IMR-90 (cell line): ENCODE measurements around the gene SS18. TPM values are rescaled to one million over a fixed set of nuclear protein-coding genes. Genes with fewer than 3 reads are reported as not detected.

Source experiments
- ATAC-seq: fragments of 200-7000 bp; cut with Tn5 transposase; 2 replicates; pipeline ENCODE4 v1.9.1; 2020; ENCODE audit warnings: low read depth, mild to moderate bottlenecking, moderate library complexity
- BruUV-seq: library from RNA; stranded (reverse); fragments of 400-500 nt; replicated peaks from 2 replicates; lab custom pipeline; 2021; lab: Mats Ljungman, UMichigan
- CTCF ChIA-PET: fragments of 300-600 bp; formaldehyde crosslinking; extraction: SDS; loops from one replicate; lab custom pipeline; 2021; ENCODE audit warnings: antibody characterized with exemption; lab: Yijun Ruan, JAX
- POLR2A ChIA-PET: fragments of 300-600 bp; sonication (Branson Sonifier 250); formaldehyde crosslinking; loops from one replicate; lab custom pipeline; 2022; ENCODE audit warnings: antibody characterized with exemption; ENCODE audit not compliant: unreplicated experiment; lab: Charles Lee
- DNase-seq: peaks from one replicate; pipeline ENCODE4 v3.0.0; 2013
- H2AFZ ChIP-seq: replicated peaks from 2 replicates; pipeline ENCODE3; 2013; ENCODE audit warnings: low read length, mild to moderate bottlenecking; ENCODE audit not compliant: poor library complexity
- H2AK5ac ChIP-seq: 2 replicates; pipeline ENCODE4 v1.6.1; 2013; ENCODE audit warnings: low read depth, low read length, inconsistent platforms
- H2AK9ac ChIP-seq: replicated peaks from 2 replicates; pipeline ENCODE3; 2013; ENCODE audit warnings: mild to moderate bottlenecking, low read depth, low read length, moderate library complexity; ENCODE audit not compliant: poor library complexity
- H2BK120ac ChIP-seq: 2 replicates; pipeline ENCODE4 v1.6.1; 2013; ENCODE audit warnings: low read depth, low read length, inconsistent platforms
- H2BK15ac ChIP-seq: 3 replicates; pipeline ENCODE4 v1.6.1; 2013; ENCODE audit warnings: low read depth, low read length, inconsistent platforms
- H2BK20ac ChIP-seq: 2 replicates; pipeline ENCODE4 v1.6.1; 2013; ENCODE audit warnings: low read depth, mild to moderate bottlenecking, inconsistent platforms, low read length, moderate library complexity
- H2BK5ac ChIP-seq: 2 replicates; pipeline ENCODE4 v1.6.1; 2013; ENCODE audit warnings: mild to moderate bottlenecking, low read depth, low read length, inconsistent platforms; ENCODE audit not compliant: poor library complexity, severe bottlenecking
- H3K14ac ChIP-seq: replicated peaks from 2 replicates; pipeline ENCODE4 v1.6.1; 2013; ENCODE audit warnings: low read depth, low read length, inconsistent platforms
- H3K18ac ChIP-seq: 2 replicates; pipeline ENCODE4 v1.6.1; 2013; ENCODE audit warnings: low read depth, low read length, control low read depth
- H3K23ac ChIP-seq: 2 replicates; pipeline ENCODE4 v1.6.1; 2013; ENCODE audit warnings: low read depth, low read length, inconsistent platforms
- H3K27ac ChIP-seq: 2 replicates; pipeline ENCODE4 v1.5.1; 2013; ENCODE audit warnings: mild to moderate bottlenecking, control low read depth, low read length; ENCODE audit not compliant: insufficient read depth
- H3K27me3 ChIP-seq: 2 replicates; pipeline ENCODE4 v1.6.1; 2013; ENCODE audit warnings: low read length; ENCODE audit not compliant: control insufficient read depth, insufficient read depth
- H3K36me3 ChIP-seq: 2 replicates; pipeline ENCODE4 v1.6.1; 2013; ENCODE audit warnings: low read length, mixed read lengths; ENCODE audit not compliant: control insufficient read depth, insufficient read depth
- H3K4ac ChIP-seq: 2 replicates; pipeline ENCODE4 v1.6.1; 2013; ENCODE audit warnings: low read depth, low read length, inconsistent platforms
- H3K4me1 ChIP-seq: 2 replicates; pipeline ENCODE4 v1.6.1; 2013; ENCODE audit warnings: low read length, mixed read lengths; ENCODE audit not compliant: control insufficient read depth, insufficient read depth
- H3K4me2 ChIP-seq: 2 replicates; pipeline ENCODE4 v1.6.1; 2013; ENCODE audit warnings: low read depth, mild to moderate bottlenecking, control low read depth, low read length, moderate library complexity
- H3K4me3 ChIP-seq: 2 replicates; pipeline ENCODE4 v1.5.1; 2013; ENCODE audit warnings: low read depth, mild to moderate bottlenecking, control low read depth, low read length, moderate library complexity; ENCODE audit not compliant: insufficient read depth
- H3K56ac ChIP-seq: 2 replicates; pipeline ENCODE4 v1.6.1; 2013; ENCODE audit warnings: low read length, inconsistent platforms; ENCODE audit not compliant: insufficient read depth; ENCODE audit errors: extremely low read depth
- H3K79me1 ChIP-seq, 2 experiments: 2 replicates each; pipeline ENCODE4 v1.6.1; 2013; ENCODE audit warnings: low read length in 2 of 2, inconsistent platforms in 1 of 2, low read depth in 1 of 2
- H3K9ac ChIP-seq: 2 replicates; pipeline ENCODE4 v1.6.1; 2013; ENCODE audit warnings: low read depth, low read length, control low read depth
- H3K9me1 ChIP-seq: 2 replicates; pipeline ENCODE4 v1.6.1; 2013; ENCODE audit warnings: low read length, inconsistent platforms; ENCODE audit not compliant: insufficient read depth
- H3K9me3 ChIP-seq: 2 replicates; pipeline ENCODE4 v1.6.1; 2013; ENCODE audit warnings: low read length; ENCODE audit not compliant: control insufficient read depth, insufficient read depth
- H4K20me1 ChIP-seq: 2 replicates; pipeline ENCODE4 v1.6.1; 2013; ENCODE audit warnings: low read length, inconsistent platforms; ENCODE audit not compliant: insufficient read depth
- H4K5ac ChIP-seq: 2 replicates; pipeline ENCODE4 v1.6.1; 2013; ENCODE audit warnings: mild to moderate bottlenecking, low read depth, low read length, control low read depth
- H4K8ac ChIP-seq, 2 experiments: 2 replicates each; pipeline ENCODE4 v1.6.1; 2013; ENCODE audit warnings: low read depth in 2 of 2, low read length in 2 of 2, control low read depth in 1 of 2, inconsistent platforms in 1 of 2
- H4K91ac ChIP-seq: 2 replicates; pipeline ENCODE4 v1.6.1; 2013; ENCODE audit warnings: low read depth, low read length, inconsistent platforms; ENCODE audit not compliant: insufficient read depth
- BHLHE40 ChIP-seq: fragments of 150-350 bp; IDR thresholded peaks from 2 replicates; pipeline ENCODE4 v1.6.1; 2016; ENCODE audit warnings: mild to moderate bottlenecking, low read depth, low read length
- CEBPB ChIP-seq: IDR thresholded peaks from 2 replicates; pipeline ENCODE4 v1.6.1; 2012; ENCODE audit warnings: low read depth, low read length, improper control_type of control experiment
- CHD1 ChIP-seq: IDR thresholded peaks from 2 replicates; pipeline ENCODE4 v1.6.1; 2012; ENCODE audit warnings: low read depth, low read length, improper control_type of control experiment
- CTCF ChIP-seq: conservative IDR thresholded peaks from 2 replicates; pipeline ENCODE4 v1.5.1; 2012; ENCODE audit warnings: mild to moderate bottlenecking, low read depth, low read length, improper control_type of control experiment
- ELK1 ChIP-seq: fragments of 150-350 bp; IDR thresholded peaks from 2 replicates; pipeline ENCODE4 v1.6.1; 2016; ENCODE audit warnings: low read depth, mild to moderate bottlenecking, low read length, moderate library complexity, borderline replicate concordance
- FOS ChIP-seq: fragments of 150-350 bp; IDR thresholded peaks from 2 replicates; pipeline ENCODE4 v1.6.1; 2016; ENCODE audit warnings: low read depth, low read length
- MAFK ChIP-seq: IDR thresholded peaks from 2 replicates; pipeline ENCODE4 v1.6.1; 2012; ENCODE audit warnings: low read depth, low read length, improper control_type of control experiment
- MAZ ChIP-seq: IDR thresholded peaks from 2 replicates; pipeline ENCODE4 v1.6.1; 2012; ENCODE audit warnings: low read depth, mild to moderate bottlenecking, low read length, improper control_type of control experiment, moderate library complexity, borderline replicate concordance
- MXI1 ChIP-seq: IDR thresholded peaks from 2 replicates; pipeline ENCODE4 v1.6.1; 2012; ENCODE audit warnings: low read depth, mild to moderate bottlenecking, low read length, moderate library complexity, borderline replicate concordance
- NFE2L2 ChIP-seq: fragments of 150-350 bp; IDR thresholded peaks from 2 replicates; pipeline ENCODE4 v1.6.1; 2016; ENCODE audit warnings: low read depth, mild to moderate bottlenecking, low read length
- POLR2A ChIP-seq: IDR thresholded peaks from 2 replicates; pipeline ENCODE4 v1.6.1; 2012; ENCODE audit warnings: mild to moderate bottlenecking, low read depth, low read length
- RAD21 ChIP-seq: IDR thresholded peaks from 2 replicates; pipeline ENCODE4 v1.6.1; 2012; ENCODE audit warnings: low read length, improper control_type of control experiment
- RCOR1 ChIP-seq: IDR thresholded peaks from 2 replicates; pipeline ENCODE4 v1.6.1; 2012; ENCODE audit warnings: mild to moderate bottlenecking, low read length, improper control_type of control experiment; ENCODE audit not compliant: insufficient replicate concordance
- RFX5 ChIP-seq: IDR thresholded peaks from 2 replicates; pipeline ENCODE4 v1.8.0; 2012; ENCODE audit warnings: low read depth, mild to moderate bottlenecking, low read length, moderate library complexity
- SMC3 ChIP-seq: fragments of 150-350 bp; IDR thresholded peaks from 2 replicates; pipeline ENCODE4 v1.6.1; 2016; ENCODE audit warnings: low read depth, mild to moderate bottlenecking, antibody characterized with exemption, low read length, moderate library complexity
- USF2 ChIP-seq: fragments of 150-350 bp; IDR thresholded peaks from 2 replicates; pipeline ENCODE4 v1.6.1; 2017; ENCODE audit warnings: mild to moderate bottlenecking, antibody characterized with exemption, low read length, low read depth
- WGBS, 2 experiments: methylation state at CpG; one replicate each; pipeline versions ENCODE4 v1.1.5 to v1.1.7; 2013; ENCODE audit warnings: missing lambda C conversion rate in 2 of 2; ENCODE audit not compliant: insufficient read length in 1 of 2; ENCODE audit errors: extremely low coverage in 2 of 2; 5-methylcytosine and 5-hydroxymethylcytosine counted together
- dilution Hi-C: fragments of 300-500 bp; cut with HindIII; formaldehyde crosslinking; loops from one replicate; pipeline ENCODE4 v1.14.3; 2018; ENCODE audit warnings: low sequenced_read_pairs; ENCODE audit not compliant: unreplicated experiment
- in situ Hi-C: fragments of 300-500 bp; cut with MboI; formaldehyde crosslinking; loops from 3 replicates; pipeline ENCODE4 v1.14.3; 2019; ENCODE audit warnings: low sequenced_read_pairs, inconsistent platforms, mixed read lengths
- intact Hi-C: fragments of 100-400 bp; cut with micrococcal nuclease; formaldehyde crosslinking; loops from 2 replicates; pipeline ENCODE4 v1.10.0; 2022
- polyA plus RNA-seq, 3 experiments: library from polyadenylated mRNA; depleted of rRNA; stranded (reverse); fragments of >200 nt; gene quantifications; 2 replicates each; pipeline ENCODE4 v1.2.3, GENCODE V29; 2012; ENCODE audit warnings: low replicate concordance in 1 of 3
- total RNA-seq: library from RNA; depleted of rRNA; stranded (reverse); fragments of >200 nt; gene quantifications from 2 replicates; pipeline ENCODE4 v1.2.3, GENCODE V29; 2012

The SS18 gene
- total and polyA plus RNA-seq, 2 of the 4 experiments (the other 2 are of a cell fraction), result 112 to 242 TPM

- in situ Hi-C loops, result no loop called here
These were observed 28.8 kb upstream of the SS18 start for GRCh38 chr18:26119246-26119645.

More at GRCh38 chr18:26119246-26119645, 28.8 kb upstream of the SS18 start:
- Histone ChIP-seq H3K9me1 (no peaks in the 10 kb centered on the region), H2BK20ac (no peak overlapping the region), H2BK15ac (no peak overlapping the region), H4K8ac (no peak overlapping the region), H4K5ac (no peak overlapping the region), H3K27ac (no peak overlapping the region), H3K18ac (no peak overlapping the region), H4K91ac (no peak overlapping the region), H3K79me1 (no peaks in the 10 kb centered on the region), H3K9ac (no peak overlapping the region), H2AFZ (no peak overlapping the region), H3K36me3 (no peaks in the 10 kb centered on the region), H3K27me3 (no peaks in the 10 kb centered on the region), H3K14ac (no peak overlapping the region), H2AK5ac (no peak overlapping the region), H4K20me1 (no peaks in the 10 kb centered on the region), H2BK5ac (no peak overlapping the region), H3K4me2 (no peak overlapping the region), H3K4me1 (no peaks in the 10 kb centered on the region), H3K56ac (no peak overlapping the region), H3K4me3 (no peak overlapping the region), H3K4ac (no peak overlapping the region), H2BK120ac (no peak overlapping the region), H3K9me3 (no peaks in the 10 kb centered on the region), H2AK9ac (no peak overlapping the region), H3K23ac (no peak overlapping the region)
- ATAC-seq, result no peak
- CTCF ChIA-PET, result no interaction called here
- POLR2A ChIA-PET, result no interaction called here
- TF ChIP-seq CTCF (no peak), CHD1 (no peak), RAD21 (no peak), RCOR1 (no peak), MAZ (no peak), MAFK (no peak), FOS (no peak), USF2 (no peak), ELK1 (no peak), POLR2A (no peak), CEBPB (no peak), BHLHE40 (no peak), RFX5 (no peak), NFE2L2 (no peak), SMC3 (no peak), MXI1 (no peak)
- dilution Hi-C loops (no loop called here), intact Hi-C loops (no loop called here)
- BruUV-seq, result no TSS peak
- no peak for DNase-seq
- WGBS, 2 experiments, result no CpG with 5 or more reads among the region's 5 CpGs
